PC-9 (cell line): ENCODE measurements around the gene SERPINF2. TPM values are rescaled to one million over a fixed set of nuclear protein-coding genes. Genes with fewer than 3 reads are reported as not detected.

Experiments used
- BruUV-seq: library from RNA; stranded (reverse); fragments of 400-500 nt; replicated peaks from 2 replicates; lab custom pipeline; 2021; lab: Mats Ljungman, UMichigan
- CTCF ChIA-PET: fragments of 300-600 bp; sonication (Branson Sonifier 250); formaldehyde crosslinking; loops from one replicate; lab custom pipeline; 2022; ENCODE audit warnings: antibody characterized with exemption; lab: Charles Lee
- POLR2A ChIA-PET: fragments of 300-600 bp; sonication (Branson Sonifier 250); formaldehyde crosslinking; loops from one replicate; lab custom pipeline; 2022; ENCODE audit warnings: antibody characterized with exemption; ENCODE audit not compliant: unreplicated experiment; lab: Charles Lee
- DNase-seq, 2 experiments: peaks; one replicate each; pipeline versions ENCODE4 v3.0.0 to v3.0.0-alpha.2; 2015 to 2022; ENCODE audit warnings: mixed read lengths in 1 of 2
- H2AFZ ChIP-seq: fragments of 200-600 bp; sonication (generic); 2 replicates; pipeline ENCODE4 v1.8.1; 2017; ENCODE audit warnings: antibody characterized with exemption
- H3F3A ChIP-seq: fragments of 200-600 bp; sonication (generic); 2 replicates; pipeline ENCODE4 v1.8.1; 2017; ENCODE audit warnings: antibody characterized with exemption, mild to moderate bottlenecking, low read depth; ENCODE audit not compliant: insufficient read depth
- H3K27ac ChIP-seq: fragments of 200-600 bp; sonication (generic); 2 replicates; pipeline ENCODE4 v1.6.1; 2016; ENCODE audit warnings: mixed run types
- H3K27me3 ChIP-seq: fragments of 200-600 bp; sonication (generic); 2 replicates; pipeline ENCODE4 v1.6.1; 2016; ENCODE audit warnings: low read depth, mixed run types; ENCODE audit not compliant: insufficient read depth
- H3K36me3 ChIP-seq: fragments of 200-600 bp; sonication (generic); 2 replicates; pipeline ENCODE4 v1.6.1; 2016; ENCODE audit warnings: low read depth, mixed run types
- H3K4me1 ChIP-seq: fragments of 200-600 bp; sonication (generic); replicated peaks from 2 replicates; pipeline ENCODE4 v1.6.1; 2016; ENCODE audit warnings: mixed run types; ENCODE audit not compliant: insufficient read depth
- H3K4me2 ChIP-seq: fragments of 200-600 bp; sonication (generic); 2 replicates; pipeline ENCODE4 v1.6.1; 2017; ENCODE audit warnings: mixed run types
- H3K4me3 ChIP-seq: fragments of 200-600 bp; sonication (generic); 2 replicates; pipeline ENCODE4 v1.6.1; 2016; ENCODE audit warnings: mixed run types
- H3K79me2 ChIP-seq: fragments of 200-600 bp; sonication (generic); 2 replicates; pipeline ENCODE4 v1.6.1; 2017; ENCODE audit warnings: low read depth, mixed run types
- H3K9me2 ChIP-seq: fragments of 200-600 bp; sonication (generic); 2 replicates; pipeline ENCODE4 v1.8.1; 2017; ENCODE audit warnings: mild to moderate bottlenecking; ENCODE audit not compliant: insufficient read depth
- H3K9me3 ChIP-seq: fragments of 200-600 bp; sonication (generic); 2 replicates; pipeline ENCODE4 v1.8.1; 2016; ENCODE audit warnings: low read depth; ENCODE audit not compliant: insufficient read depth
- H4K20me1 ChIP-seq: fragments of 200-600 bp; sonication (generic); 2 replicates; pipeline ENCODE4 v1.8.1; 2017; ENCODE audit not compliant: insufficient read depth
- CTCF ChIP-seq: fragments of 200-600 bp; sonication (generic); conservative IDR thresholded peaks from 2 replicates; pipeline ENCODE4 v1.6.1; 2017; ENCODE audit warnings: mixed run types, antibody characterized with exemption, mild to moderate bottlenecking, moderate library complexity
- EZH2 ChIP-seq: fragments of 200-600 bp; sonication (generic); IDR thresholded peaks from 2 replicates; pipeline ENCODE4 v1.8.0; 2017; ENCODE audit warnings: antibody characterized with exemption, low read depth
- intact Hi-C: fragments of 100-400 bp; cut with micrococcal nuclease; formaldehyde crosslinking; loops from one replicate; pipeline ENCODE4 v1.10.0; 2022; ENCODE audit not compliant: unreplicated experiment
- total RNA-seq: library from RNA; stranded (reverse); gene quantifications from 2 replicates; pipeline ENCODE4 v1.2.3, GENCODE V29; 2021

Gene SERPINF2
- total RNA-seq, 1 experiment from 2014 or later: 9.5 TPM

- Histone ChIP-seq H3K4me3 (no peak overlapping the region), H3F3A (peaks cover 5% of the 10 kb centered on the region; the same call in 1 of the 2 replicates), H2AFZ (no peak overlapping the region), H3K27me3 (no peaks in the 10 kb centered on the region), H3K27ac (no peak overlapping the region), H3K36me3 (0 out of 2 replicates have a peak, but pooled peaks cover 4% of the 10 kb centered on the region), H3K9me2 (no peaks in the 10 kb centered on the region), H3K4me1 (no peaks in the 10 kb centered on the region), H4K20me1 (peaks cover 7% of the 10 kb centered on the region; the same call in 1 of the 2 replicates), H3K9me3 (no peaks in the 10 kb centered on the region), H3K4me2 (no peak overlapping the region), H3K79me2 (no peaks in the 10 kb centered on the region; the same call in 1 of the 2 replicates)
- ChIA-PET POLR2A (no interaction called here), CTCF (no interaction called here)
- DNase-seq: no peak
- intact Hi-C loops: no loop called here
- BruUV-seq: no TSS peak
- TF ChIP-seq CTCF: no peak
- no peak for TF ChIP-seq EZH2
Measured at GRCh38 chr17:1800240-1800639, 57.6 kb downstream of the SERPINF2 start.

- intact Hi-C loops: no loop called here
- BruUV-seq: no TSS peak
- H3K9me3 ChIP-seq: no peaks in the 10 kb centered on the region
- no peak overlapping the region for H3K4me3 ChIP-seq
- ChIA-PET POLR2A (no interaction called here), CTCF (no interaction called here)
- peaks cover 5% of the 10 kb centered on the region; the same call in 1 of the 2 replicates for H3F3A ChIP-seq
- no peak overlapping the region for H3K27ac ChIP-seq
- no peaks in the 10 kb centered on the region for H3K27me3 ChIP-seq
- no peak for TF ChIP-seq CTCF
- TF ChIP-seq EZH2: no peak
- no peaks in the 10 kb centered on the region for H3K4me1 ChIP-seq
- no peaks in the 10 kb centered on the region for H3K9me2 ChIP-seq
- no peaks in the 10 kb centered on the region; the same call in 1 of the 2 replicates for H3K79me2 ChIP-seq
- H4K20me1 ChIP-seq: peaks cover 7% of the 10 kb centered on the region; the same call in 1 of the 2 replicates
- no peak overlapping the region for H2AFZ ChIP-seq
- DNase-seq: no peak
- 0 out of 2 replicates have a peak, but pooled peaks cover 4% of the 10 kb centered on the region for H3K36me3 ChIP-seq
- no peak overlapping the region for H3K4me2 ChIP-seq
Measured at GRCh38 chr17:1800712-1801111, 58.0 kb downstream of the SERPINF2 start.

GRCh38 chr17:1802429-1802828, 59.8 kb downstream of the SERPINF2 start:
- DNase-seq: no peak
- intact Hi-C loops: no loop called here
- Histone ChIP-seq H3K4me2 (no peak overlapping the region), H3K79me2 (no peaks in the 10 kb centered on the region; the same call in 1 of the 2 replicates), H3K9me3 (no peaks in the 10 kb centered on the region), H4K20me1 (peaks cover 8% of the 10 kb centered on the region; the same call in 1 of the 2 replicates), H3K4me1 (no peaks in the 10 kb centered on the region), H3K9me2 (no peaks in the 10 kb centered on the region), H3F3A (peaks cover 5% of the 10 kb centered on the region; the same call in 1 of the 2 replicates), H3K36me3 (0 out of 2 replicates have a peak, but pooled peaks cover 4% of the 10 kb centered on the region), H2AFZ (no peak overlapping the region), H3K27me3 (no peaks in the 10 kb centered on the region), H3K4me3 (no peak overlapping the region), H3K27ac (no peak overlapping the region)
- POLR2A ChIA-PET: no interaction called here
- CTCF ChIA-PET: interaction anchor here (0.6 kb wide), 1 partner anchor 70 kb away, joined by 3 read pairs; no protein-coding TSS in a partner anchor
- TF ChIP-seq CTCF (no peak), EZH2 (no peak)
- no TSS peak for BruUV-seq
